ENCODE results near the gene MYZAP.

DNA sequence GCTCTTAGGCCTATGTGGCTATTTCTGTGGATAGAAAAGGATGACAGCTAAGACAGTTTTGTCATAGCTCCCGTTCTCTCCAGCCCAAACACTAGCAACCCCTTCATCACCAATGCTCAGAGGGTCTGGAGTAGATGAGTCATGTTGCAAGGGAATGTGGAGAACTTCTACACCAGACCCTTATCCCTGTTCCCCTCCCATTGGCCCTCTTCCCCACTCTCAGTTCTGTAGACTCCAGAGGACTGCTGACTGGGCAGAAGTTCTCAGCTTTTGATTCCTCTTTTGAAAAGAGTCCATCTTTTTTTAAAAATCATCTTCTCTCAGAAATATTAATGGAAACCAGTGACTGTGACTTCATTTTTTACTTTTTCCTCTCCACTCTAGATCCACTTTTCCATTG lies 2.4 kb upstream of the MYZAP start:
- TF ChIP-seq, protein P1, sequence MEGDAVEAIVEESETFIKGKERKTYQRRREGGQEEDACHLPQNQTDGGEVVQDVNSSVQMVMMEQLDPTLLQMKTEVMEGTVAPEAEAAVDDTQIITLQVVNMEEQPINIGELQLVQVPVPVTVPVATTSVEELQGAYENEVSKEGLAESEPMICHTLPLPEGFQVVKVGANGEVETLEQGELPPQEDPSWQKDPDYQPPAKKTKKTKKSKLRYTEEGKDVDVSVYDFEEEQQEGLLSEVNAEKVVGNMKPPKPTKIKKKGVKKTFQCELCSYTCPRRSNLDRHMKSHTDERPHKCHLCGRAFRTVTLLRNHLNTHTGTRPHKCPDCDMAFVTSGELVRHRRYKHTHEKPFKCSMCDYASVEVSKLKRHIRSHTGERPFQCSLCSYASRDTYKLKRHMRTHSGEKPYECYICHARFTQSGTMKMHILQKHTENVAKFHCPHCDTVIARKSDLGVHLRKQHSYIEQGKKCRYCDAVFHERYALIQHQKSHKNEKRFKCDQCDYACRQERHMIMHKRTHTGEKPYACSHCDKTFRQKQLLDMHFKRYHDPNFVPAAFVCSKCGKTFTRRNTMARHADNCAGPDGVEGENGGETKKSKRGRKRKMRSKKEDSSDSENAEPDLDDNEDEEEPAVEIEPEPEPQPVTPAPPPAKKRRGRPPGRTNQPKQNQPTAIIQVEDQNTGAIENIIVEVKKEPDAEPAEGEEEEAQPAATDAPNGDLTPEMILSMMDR (conservative IDR thresholded peaks at IDR 0.05; ENCODE audit: low read length) = no peak
- no peak for TF ChIP-seq EZH2phosphoT487 (IDR thresholded peaks at IDR 0.05; ENCODE audit: borderline replicate concordance)

All from Loucy (cell line).